Measurements from ENCODE around the gene CTNNBL1. TPM values are rescaled to one million over a fixed set of nuclear protein-coding genes. Genes with fewer than 3 reads are reported as not detected.

Gene CTNNBL1
- total and polyA plus RNA-seq, 2 of the 4 experiments (the other 2 are of a cell fraction): 29.9 to 34.1 TPM

- DNase-seq: no peak
- H3K79me1 ChIP-seq (ENCODE audit: low read depth in 1 of 2, low read length in 2 of 2): peaks cover 54 to 76% of the 10 kb centered on the region in 2 experiments
- H3K4me2 ChIP-seq (ENCODE audit: low read depth, low read length): no peak overlapping the region
- H4K20me1 ChIP-seq (ENCODE audit: insufficient read depth, low read length): peaks cover 30% of the 10 kb centered on the region; the same call in 1 of the 2 replicates
- H2BK5ac ChIP-seq (ENCODE audit: low read depth, low read length, poor library complexity, severe bottlenecking): no peak overlapping the region
- ChIA-PET POLR2A (ENCODE audit: unreplicated experiment) (no interaction called here), CTCF (no interaction called here)
- no peaks in the 10 kb centered on the region for H3K9me3 ChIP-seq (ENCODE audit: control insufficient read depth, insufficient read depth, low read length)
- H4K91ac ChIP-seq (ENCODE audit: insufficient read depth, low read depth, low read length): no peak overlapping the region
- no peak overlapping the region for H3K23ac ChIP-seq (ENCODE audit: low read depth, low read length)
- no peak overlapping the region for H3K9ac ChIP-seq (ENCODE audit: low read depth, low read length)
- H2BK15ac ChIP-seq (ENCODE audit: low read depth, low read length): no peak overlapping the region
- no peaks in the 10 kb centered on the region for H3K27me3 ChIP-seq (ENCODE audit: control insufficient read depth, insufficient read depth, low read length)
- no peak overlapping the region for H3K56ac ChIP-seq (ENCODE audit: extremely low read depth, insufficient read depth, low read length)
- H3K36me3 ChIP-seq (ENCODE audit: control insufficient read depth, insufficient read depth, low read length): no peaks in the 10 kb centered on the region; the same call in 1 of the 2 replicates
- H3K4me1 ChIP-seq (ENCODE audit: control insufficient read depth, insufficient read depth, low read length): peaks cover 1% of the 10 kb centered on the region; the same call in 1 of the 2 replicates
- no peak overlapping the region for H2AFZ ChIP-seq (replicated peaks; ENCODE audit: low read length, poor library complexity)
- peaks cover 6% of the 10 kb centered on the region; the same call in 1 of the 2 replicates for H3K9me1 ChIP-seq (ENCODE audit: insufficient read depth, low read length)
- TF ChIP-seq MXI1 (IDR thresholded peaks at IDR 0.05; ENCODE audit: borderline replicate concordance, low read depth, low read length) (no peak), MAFK (IDR thresholded peaks at IDR 0.05; ENCODE audit: low read depth, low read length) (no peak), RFX5 (IDR thresholded peaks at IDR 0.05; ENCODE audit: low read depth, low read length) (no peak), CHD1 (IDR thresholded peaks at IDR 0.05; ENCODE audit: low read depth, low read length) (no peak), RCOR1 (IDR thresholded peaks at IDR 0.05; ENCODE audit: insufficient replicate concordance, low read length) (no peak), SMC3 (IDR thresholded peaks at IDR 0.05; ENCODE audit: low read depth, low read length) (no peak), USF2 (IDR thresholded peaks at IDR 0.05; ENCODE audit: low read depth, low read length) (no peak), CEBPB (IDR thresholded peaks at IDR 0.05; ENCODE audit: low read depth, low read length) (no peak), POLR2A (IDR thresholded peaks at IDR 0.05; ENCODE audit: low read depth, low read length) (no peak)
- TF ChIP-seq, protein P1, sequence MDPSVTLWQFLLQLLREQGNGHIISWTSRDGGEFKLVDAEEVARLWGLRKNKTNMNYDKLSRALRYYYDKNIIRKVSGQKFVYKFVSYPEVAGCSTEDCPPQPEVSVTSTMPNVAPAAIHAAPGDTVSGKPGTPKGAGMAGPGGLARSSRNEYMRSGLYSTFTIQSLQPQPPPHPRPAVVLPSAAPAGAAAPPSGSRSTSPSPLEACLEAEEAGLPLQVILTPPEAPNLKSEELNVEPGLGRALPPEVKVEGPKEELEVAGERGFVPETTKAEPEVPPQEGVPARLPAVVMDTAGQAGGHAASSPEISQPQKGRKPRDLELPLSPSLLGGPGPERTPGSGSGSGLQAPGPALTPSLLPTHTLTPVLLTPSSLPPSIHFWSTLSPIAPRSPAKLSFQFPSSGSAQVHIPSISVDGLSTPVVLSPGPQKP (IDR thresholded peaks at IDR 0.05; ENCODE audit: borderline replicate concordance, low read depth, low read length): no peak
- no peak overlapping the region for H3K4me3 ChIP-seq (ENCODE audit: insufficient read depth, low read depth, low read length)
- H2BK120ac ChIP-seq (ENCODE audit: low read depth, low read length): no peak overlapping the region
- dilution Hi-C loops (cut with HindIII; ENCODE audit: low sequenced_read_pairs, unreplicated experiment): no loop called here
- in situ Hi-C loops (cut with MboI; ENCODE audit: low sequenced_read_pairs): no loop called here
- no peak overlapping the region for H3K4ac ChIP-seq (ENCODE audit: low read depth, low read length)
- no peak overlapping the region for H2AK9ac ChIP-seq (replicated peaks; ENCODE audit: low read depth, low read length, poor library complexity)
- intact Hi-C loops (cut with micrococcal nuclease): no loop called here
- ATAC-seq (ENCODE audit: low read depth): no peak
- no CpG with 5 or more reads among the region's 2 CpGs for WGBS, 2 experiments (ENCODE audit: extremely low coverage in 2 of 2, insufficient read length in 1 of 2)
- no peak overlapping the region for H4K8ac ChIP-seq (ENCODE audit: low read depth in 2 of 2, low read length in 2 of 2)
- H4K5ac ChIP-seq (ENCODE audit: low read depth, low read length): no peak overlapping the region
- no peak overlapping the region for H2AK5ac ChIP-seq (ENCODE audit: low read depth, low read length)
- H2BK20ac ChIP-seq (ENCODE audit: low read depth, low read length): no peak overlapping the region
- H3K27ac ChIP-seq (ENCODE audit: insufficient read depth, low read length): no peak overlapping the region
- no peak overlapping the region for H3K18ac ChIP-seq (ENCODE audit: low read depth, low read length)
- H3K14ac ChIP-seq (replicated peaks; ENCODE audit: low read depth, low read length): no peak overlapping the region
- no TSS peak for BruUV-seq (replicated peaks)
Measured at GRCh38 chr20:37711001-37711400, 17.2 kb downstream of the CTNNBL1 start.
